Measurements from ENCODE around the gene HHIP.

- TF ChIP-seq ELF4 (CRISPR knock-in tag; IDR thresholded peaks at IDR 0.05; ENCODE audit: borderline replicate concordance) (no peak), ZFP36 (IDR thresholded peaks at IDR 0.05; ENCODE audit: borderline replicate concordance, low read depth, low read length, partially characterized antibody) (no peak), KDM1A (CRISPR knock-in tag; IDR thresholded peaks at IDR 0.05) (no peak), GABPA (IDR thresholded peaks at IDR 0.05; ENCODE audit: low read depth, low read length) (no peak), GABPA (CRISPR knock-in tag; IDR thresholded peaks at IDR 0.05; ENCODE audit: low read depth) (no peak), MXI1 (IDR thresholded peaks at IDR 0.05; ENCODE audit: borderline replicate concordance, low read depth, low read length) (no peak), RNF219 (CRISPR knock-in tag; IDR thresholded peaks at IDR 0.05) (no peak), POLR2AphosphoS5 (IDR thresholded peaks at IDR 0.05; ENCODE audit: low read depth, low read length) (no peak), KLF6 (CRISPR knock-in tag; IDR thresholded peaks at IDR 0.05) (no peak), PREB (CRISPR knock-in tag; IDR thresholded peaks at IDR 0.05) (no peak)
These were observed 66.8 kb downstream of the HHIP start for GRCh38 chr4:144712775-144713174.

All from HepG2 (cell line).